Measurements from ENCODE around the gene SIVA1. TPM values are rescaled to one million over a fixed set of nuclear protein-coding genes. Genes with fewer than 3 reads are reported as not detected.
A peak's percentile ranks its signal among the peaks of the same experiment; 100 is the strongest.

SIVA1 gene
- total and polyA plus RNA-seq, 2 of the 8 experiments (the other 6 are each of a cell fraction or from before 2014, with no cell fraction given) = 123 to 589 TPM

DNA sequence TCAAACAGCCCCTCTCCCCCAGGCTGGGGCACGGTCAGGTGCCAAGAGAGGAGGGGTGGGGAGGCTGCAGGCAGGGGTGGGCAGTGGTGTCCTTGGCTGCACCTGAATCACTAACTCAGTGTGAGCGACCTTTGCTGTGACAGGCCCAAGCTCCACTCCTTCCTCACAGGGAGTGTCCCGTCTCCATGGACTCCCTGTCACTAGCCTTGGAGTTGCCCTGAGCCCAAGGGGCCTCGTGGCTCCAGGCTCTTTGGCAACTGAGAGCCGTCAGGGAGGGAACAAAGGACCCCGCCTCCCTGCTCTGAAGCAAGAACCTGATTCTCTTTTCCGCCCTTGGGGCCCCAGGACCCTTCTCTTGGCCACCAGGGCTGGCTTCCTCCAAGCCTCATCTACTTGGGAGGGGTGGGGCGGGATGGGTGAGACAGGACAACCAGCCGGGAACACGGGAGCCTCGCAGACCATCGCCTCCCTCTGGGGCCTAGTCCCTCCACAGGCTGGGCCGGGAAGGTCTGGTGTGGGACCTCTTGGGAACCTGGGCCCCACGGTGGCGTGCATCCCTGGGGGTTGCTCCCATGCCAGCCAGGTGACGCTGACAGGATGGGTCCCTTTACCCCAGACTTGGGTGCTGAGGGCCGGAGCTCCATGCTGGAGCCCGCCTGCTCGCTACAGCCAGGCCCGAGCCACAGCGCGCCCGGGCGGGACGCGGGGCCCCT is 29.9 kb upstream of the SIVA1 start:
- no peak overlapping the region for H4K5ac ChIP-seq (ENCODE audit: insufficient read length, low read depth, low read length)
- peaks cover 0 to 3% (median 0%) of the 10 kb centered on the region in 4 experiments; a peak in 1 of 8 replicates for H3K36me3 ChIP-seq (ENCODE audit: control insufficient read depth in 2 of 4, insufficient read depth in 4 of 4, low read length in 3 of 4)
- peaks cover 9% of the 10 kb centered on the region; the same call in 1 of the 2 replicates for H3K23me2 ChIP-seq (ENCODE audit: low read depth, low read length)
- H3K4me3 ChIP-seq (ENCODE audit: extremely low read depth in 1 of 4, insufficient read depth in 2 of 4, low read depth in 3 of 4, low read length in 4 of 4) = peak overlapping the region in 3 of 4 experiments; percentile 52 to 88 (median 54); a peak in 4 of 8 replicates
- H2AFZ ChIP-seq (ENCODE audit: low read length) = no peak overlapping the region
- TF ChIP-seq PHF8 (conservative IDR thresholded peaks at IDR 0.05; ENCODE audit: low read depth, low read length) = 0 out of 2 replicates have a peak, but pooled peaks have one; percentile 3
- no peak for TF ChIP-seq SUZ12 (IDR thresholded peaks at IDR 0.05; ENCODE audit: low read length)
- no peak for TF ChIP-seq KDM5A (IDR thresholded peaks at IDR 0.05; ENCODE audit: low read length)
- no peak overlapping the region; the same call in 1 of the 2 replicates for H3K18ac ChIP-seq (ENCODE audit: extremely low read depth, low read length)
- H3K4ac ChIP-seq (replicated peaks; ENCODE audit: insufficient read length, low read depth, low read length) = no peak overlapping the region
- peaks cover 0 to 4% of the 10 kb centered on the region in 2 experiments for H4K20me1 ChIP-seq (replicated peaks in 1 of 2; ENCODE audit: control insufficient read depth in 1 of 2, insufficient read depth in 2 of 2, low read length in 2 of 2)
- H3K79me2 ChIP-seq (ENCODE audit: control insufficient read depth in 1 of 2, insufficient read depth in 2 of 2, low read length in 2 of 2) = no peaks in the 10 kb centered on the region
- H3K9me3 ChIP-seq (ENCODE audit: insufficient read depth in 2 of 2, low read depth in 1 of 2, low read length in 1 of 2) = no peaks in the 10 kb centered on the region
- no peak overlapping the region for H2BK15ac ChIP-seq (ENCODE audit: low read length)
- FAIRE-seq (no peak), DNase-seq (ENCODE audit: low read depth in 1 of 2, low spot score in 2 of 2) (no peak)
- 0 out of 2 replicates have a peak overlapping the region, but pooled peaks have one; percentile 60 for H2BK12ac ChIP-seq (ENCODE audit: low read depth, low read length)
- H3K79me1 ChIP-seq (ENCODE audit: low read depth, low read length) = no peaks in the 10 kb centered on the region
- no peak overlapping the region for H3K56ac ChIP-seq (replicated peaks; ENCODE audit: insufficient read length, low read depth, low read length)
- CTCF ChIA-PET (ENCODE audit: partially characterized antibody) = interaction anchor here (0.6 to 2.8 kb wide), 12 partner anchors 8 to 121 kb away, joined by 3 to 16 read pairs (median 4); no protein-coding TSS in a partner anchor
- POLR2A ChIA-PET (ENCODE audit: partially characterized antibody) = interaction anchor here (0.7 to 2.7 kb wide), 8 partner anchors 8 to 576 kb away, joined by 3 to 10 read pairs (median 4); partner anchors contain the start of gene SIVA1
- H3K14ac ChIP-seq (ENCODE audit: insufficient read length) = no peak overlapping the region
- H2BK5ac ChIP-seq (ENCODE audit: low read depth, low read length) = no peak overlapping the region
- WGBS, 2 experiments (ENCODE audit: extremely low coverage in 1 of 2, insufficient coverage in 1 of 2, insufficient read length in 1 of 2, insufficient replicate concordance in 2 of 2, low coverage in 1 of 2, low lambda C conversion rate in 2 of 2, missing lambda C conversion rate in 1 of 2) = 56% methylated on average over 23 of the region's 26 CpGs; no CpG with 5 or more reads in 1 of the 2 experiments
- H2BK20ac ChIP-seq (ENCODE audit: low read length) = no peak overlapping the region
- peak overlapping the region; percentile 62 to 80 for H3K4me2 ChIP-seq (ENCODE audit: insufficient read depth in 1 of 2, low read depth in 2 of 2, low read length in 2 of 2)
- no peak overlapping the region for H4K91ac ChIP-seq (replicated peaks; ENCODE audit: insufficient read length, low read length)
- no peak overlapping the region for H3K27ac ChIP-seq (ENCODE audit: low read depth, low read length)
- H3K9ac ChIP-seq (replicated peaks in 1 of 4; ENCODE audit: extremely low read depth in 1 of 4, low read depth in 3 of 4, low read length in 3 of 4) = no peak overlapping the region
- H3K23ac ChIP-seq (ENCODE audit: insufficient read length) = no peak overlapping the region
- H3K27me3 ChIP-seq (replicated peaks in 1 of 4; ENCODE audit: control insufficient read depth in 3 of 4, extremely low read depth in 1 of 4, insufficient read depth in 3 of 4, low read length in 3 of 4) = peaks cover 0 to 1% (median 0%) of the 10 kb centered on the region in 4 experiments; a peak in 1 of 7 replicates
- H2AK5ac ChIP-seq (ENCODE audit: low read depth, low read length) = no peak overlapping the region
- H2BK120ac ChIP-seq (replicated peaks; ENCODE audit: low read depth, low read length) = no peak overlapping the region
- H4K8ac ChIP-seq (ENCODE audit: extremely low read depth, insufficient read depth, low read length) = peak overlapping the region; percentile 81
- peaks cover 0 to 18% (median 10%) of the 10 kb centered on the region in 4 experiments; a peak in 6 of 7 replicates for H3K4me1 ChIP-seq (replicated peaks in 1 of 4; ENCODE audit: control insufficient read depth in 3 of 4, insufficient read depth in 4 of 4, low read length in 3 of 4)
